ENCODE results near the gene CCDC142. TPM values are rescaled to one million over a fixed set of nuclear protein-coding genes. Genes with fewer than 3 reads are reported as not detected.
"Not testable (repeated sequence)": the region's sequence is repeated elsewhere in the genome, so short reads cannot be mapped to it uniquely, and the experiment has no call there.

Gene CCDC142
- total RNA-seq, 1 experiment from 2014 or later = 10.7 TPM

GRCh38 chr2:74481431-74481830, 1.4 kb downstream of the CCDC142 start:
- no peak for DNase-seq (ENCODE audit: low read depth)
- in situ Hi-C loops (cut with HindIII; ENCODE audit: low pct_unique_long_range_greater_than_20kb, low sequenced_read_pairs) = no loop called here

DNA sequence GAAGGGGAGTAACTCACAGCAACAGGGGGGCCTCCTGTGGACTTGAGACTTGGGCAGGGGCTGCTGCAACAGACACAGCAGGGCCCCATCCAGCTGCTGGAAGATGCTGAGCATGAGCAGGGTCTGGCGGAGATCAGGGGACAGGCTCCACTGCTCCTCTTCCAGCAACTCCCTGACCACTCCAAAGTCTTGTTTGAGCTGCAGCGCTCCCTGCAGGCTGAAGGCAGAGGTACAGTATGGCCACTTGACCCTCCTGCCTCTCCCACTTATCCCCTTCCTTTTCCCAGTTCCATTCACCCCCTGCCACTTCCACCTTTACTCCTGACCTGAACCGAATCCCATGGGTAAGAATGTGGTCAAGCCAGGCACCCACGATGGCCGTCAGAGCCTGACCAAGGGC, 7.9 kb downstream of the CCDC142 start:
- in situ Hi-C loops (cut with HindIII; ENCODE audit: low pct_unique_long_range_greater_than_20kb, low sequenced_read_pairs) = no loop called here
- no peak for DNase-seq (ENCODE audit: low read depth)

- DNase-seq (ENCODE audit: low read depth) = no peak
- in situ Hi-C loops (cut with HindIII; ENCODE audit: low pct_unique_long_range_greater_than_20kb, low sequenced_read_pairs) = no loop called here
Measured at GRCh38 chr2:74474481-74474880, 8.3 kb downstream of the CCDC142 start.

- in situ Hi-C loops (cut with HindIII; ENCODE audit: low pct_unique_long_range_greater_than_20kb, low sequenced_read_pairs) = no loop called here
- no peak for DNase-seq (ENCODE audit: low read depth)
Measured at GRCh38 chr2:74472945-74473258, 9.9 kb downstream of the CCDC142 start.

DNA sequence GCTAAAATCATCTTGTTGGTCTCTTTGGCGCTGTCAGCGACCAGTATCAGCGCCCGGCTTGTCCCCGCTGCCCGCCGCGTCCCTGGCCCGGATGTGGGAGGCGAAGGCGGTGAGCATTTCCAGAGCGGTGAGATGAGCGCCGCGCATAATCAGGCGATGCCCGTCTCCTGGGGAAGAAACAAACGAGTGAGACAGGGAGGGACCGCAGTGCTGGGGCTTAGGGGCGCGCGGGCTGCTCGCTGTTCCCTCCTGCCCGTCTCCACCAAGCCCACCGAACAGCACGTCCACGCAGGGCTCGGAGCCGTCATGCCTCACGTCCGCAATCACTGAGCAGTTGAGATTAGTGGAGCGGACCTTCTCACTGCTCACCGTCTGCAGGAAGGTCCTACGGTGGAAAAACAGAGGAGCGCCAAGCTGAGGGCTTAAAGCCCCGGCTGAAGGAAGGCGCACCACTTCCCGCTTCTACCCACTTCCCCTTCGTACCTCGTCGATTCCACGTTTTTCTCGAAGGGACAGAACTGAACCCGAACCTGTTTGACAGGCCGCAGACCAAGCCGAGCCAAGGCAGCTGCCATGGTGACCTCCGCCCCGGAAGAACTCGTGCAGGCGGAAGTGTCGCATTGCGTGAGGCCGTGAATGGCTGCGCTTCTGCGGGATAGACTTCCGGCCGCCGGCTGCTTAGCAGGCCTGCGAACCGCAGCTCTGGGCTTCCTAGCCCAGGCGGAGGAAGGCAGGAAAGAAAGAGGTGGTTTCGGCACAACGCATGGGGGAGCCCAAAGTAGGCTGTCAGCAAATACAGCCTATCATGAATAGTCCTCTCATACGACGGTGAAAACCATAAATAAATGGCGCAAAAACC, 10.5 kb downstream of the CCDC142 start, which contains the start of gene MRPL53:
TSS of gene MRPL53 (minus strand) at position 595 of the 859 bp plus-strand sequence. CDS start at position 575, 20 bp downstream.
- in situ Hi-C loops (cut with HindIII; ENCODE audit: low pct_unique_long_range_greater_than_20kb, low sequenced_read_pairs) = no loop called here
- DNase-seq (ENCODE audit: low read depth) = peak; percentile 88

DNA sequence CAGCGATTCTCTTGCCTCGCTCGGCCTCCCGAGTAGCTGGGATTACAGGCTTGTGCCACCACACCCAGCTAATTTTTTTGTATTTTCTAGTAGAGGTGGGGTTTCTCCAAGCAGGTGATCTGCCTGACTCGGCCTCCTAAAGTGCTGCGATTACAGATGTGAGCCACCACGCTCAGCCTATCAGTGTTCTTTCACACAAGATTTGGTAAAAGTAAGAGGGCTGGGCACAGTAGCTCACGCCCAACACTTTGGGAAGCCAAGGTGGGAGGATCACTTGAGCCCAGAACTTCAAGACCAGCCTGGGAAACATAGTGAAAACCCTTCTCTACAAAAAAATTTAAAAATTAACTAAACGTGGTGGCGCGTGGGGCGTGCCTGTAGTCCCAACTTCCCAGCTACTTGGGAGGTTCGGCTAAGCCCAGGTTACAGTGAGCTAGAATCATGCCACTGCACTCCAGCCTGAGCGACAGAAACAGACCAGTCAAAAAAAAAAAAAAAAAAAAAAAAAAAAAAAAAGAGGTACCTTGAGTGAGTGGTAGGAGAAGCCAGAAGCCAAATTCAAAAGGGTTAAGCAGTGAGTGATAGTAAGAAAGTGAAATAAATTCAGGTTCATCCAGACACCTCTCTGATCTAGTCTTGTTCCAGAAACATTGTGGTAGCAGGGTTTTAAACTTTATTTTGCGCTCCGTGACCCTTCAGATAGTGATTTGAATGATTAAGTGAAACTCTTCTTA, 11.3 kb downstream of the CCDC142 start:
- in situ Hi-C loops (cut with HindIII; ENCODE audit: low pct_unique_long_range_greater_than_20kb, low sequenced_read_pairs) = no loop called here

DNA sequence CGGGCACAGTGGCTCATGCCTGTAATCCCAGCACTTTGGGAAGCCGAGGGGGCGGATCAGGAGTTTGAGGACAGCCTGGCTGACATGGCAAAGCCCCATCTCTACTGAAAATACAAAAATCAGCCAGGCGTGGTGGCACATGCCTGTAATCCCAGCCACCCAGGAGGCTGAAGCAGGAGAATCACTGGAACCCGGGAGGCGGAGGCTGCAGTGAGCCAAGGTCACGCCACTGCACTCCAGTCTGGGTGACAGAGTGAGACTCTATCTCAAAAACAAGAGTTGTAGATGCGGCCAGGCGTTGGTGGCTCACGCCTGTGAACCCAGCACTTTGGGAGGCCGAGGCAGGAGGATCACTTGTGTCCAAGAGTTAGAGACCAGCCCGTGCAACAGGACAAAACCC, 12.1 kb downstream of the CCDC142 start:
- not testable (repeated sequence) for DNase-seq (ENCODE audit: low read depth)

More for the DNA sequence above, 11.3 kb downstream of the CCDC142 start:
- peak; percentile 47 for DNase-seq (ENCODE audit: low read depth)

GRCh38 chr2:74464406-74464805, 18.4 kb downstream of the CCDC142 start:
- in situ Hi-C loops (cut with HindIII; ENCODE audit: low pct_unique_long_range_greater_than_20kb, low sequenced_read_pairs) = no loop called here
- no peak for DNase-seq (ENCODE audit: low read depth)

More for the DNA sequence above, 12.1 kb downstream of the CCDC142 start:
- in situ Hi-C loops (cut with HindIII; ENCODE audit: low pct_unique_long_range_greater_than_20kb, low sequenced_read_pairs) = not testable (repeated sequence)

DNA sequence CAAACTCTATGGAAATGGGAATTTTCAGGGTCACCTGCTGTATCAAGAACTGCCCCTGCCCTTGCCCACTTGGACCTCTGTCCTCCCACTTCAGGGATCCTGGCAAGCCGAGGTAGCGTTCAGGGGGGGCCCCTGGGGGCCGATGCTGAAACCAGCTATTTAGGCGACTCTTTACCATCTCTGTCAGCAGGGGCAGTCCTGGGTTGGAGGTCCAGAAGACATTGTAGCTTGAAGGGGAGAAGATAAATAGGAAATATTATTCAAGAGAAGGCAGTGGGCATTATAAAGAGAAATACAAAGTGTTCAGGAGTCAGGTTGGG, 20.1 kb downstream of the CCDC142 start:
- in situ Hi-C loops (cut with HindIII; ENCODE audit: low pct_unique_long_range_greater_than_20kb, low sequenced_read_pairs) = no loop called here
- no peak for DNase-seq (ENCODE audit: low read depth)

DNA sequence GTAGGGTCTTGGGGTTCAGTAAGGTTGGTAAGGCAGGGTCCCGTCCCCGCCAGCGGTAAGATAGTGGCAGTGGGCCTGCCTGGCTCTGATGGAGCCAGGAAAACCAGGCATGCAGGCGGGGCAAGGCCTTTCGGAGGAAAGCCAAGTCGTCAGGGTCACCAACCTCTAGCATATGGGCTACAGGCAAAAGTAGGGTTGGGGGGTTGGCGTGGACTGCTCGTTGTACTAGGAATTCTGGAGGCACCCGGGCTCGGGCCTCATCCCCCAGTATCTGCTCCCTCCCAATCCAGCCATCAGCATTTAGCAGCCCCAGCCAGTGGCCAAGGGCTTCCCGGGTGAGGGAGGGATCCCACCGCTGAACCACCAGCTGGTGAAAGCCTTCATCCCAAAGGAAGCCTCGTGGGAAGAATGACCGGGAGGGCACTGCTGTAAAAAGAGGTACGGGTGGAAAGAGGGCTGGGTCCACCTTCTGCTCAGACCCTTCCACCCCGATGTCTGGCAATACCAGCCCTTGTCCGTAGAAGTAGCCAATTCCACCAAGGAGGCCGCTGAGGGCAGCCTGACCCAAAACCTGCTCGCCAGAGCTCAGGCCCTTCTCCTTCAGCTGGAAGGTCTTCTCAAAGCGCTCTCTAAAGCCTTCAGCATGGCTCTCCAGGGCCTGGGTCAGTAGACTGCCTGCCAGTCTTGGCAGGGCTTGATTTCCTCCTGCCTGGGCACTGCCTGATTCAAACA, 20.6 kb downstream of the CCDC142 start:
- in situ Hi-C loops (cut with HindIII; ENCODE audit: low pct_unique_long_range_greater_than_20kb, low sequenced_read_pairs) = no loop called here
- no peak for DNase-seq (ENCODE audit: low read depth)

- in situ Hi-C loops (cut with HindIII; ENCODE audit: low pct_unique_long_range_greater_than_20kb, low sequenced_read_pairs) = no loop called here
- no peak for DNase-seq (ENCODE audit: low read depth)
Measured at GRCh38 chr2:74461187-74462053, 21.4 kb downstream of the CCDC142 start.

GRCh38 chr2:74460187-74460586, 22.6 kb downstream of the CCDC142 start:
- in situ Hi-C loops (cut with HindIII; ENCODE audit: low pct_unique_long_range_greater_than_20kb, low sequenced_read_pairs); DNase-seq (ENCODE audit: low read depth): not testable (repeated sequence)

GRCh38 chr2:74459503-74460118, 23.2 kb downstream of the CCDC142 start:
- in situ Hi-C loops (cut with HindIII; ENCODE audit: low pct_unique_long_range_greater_than_20kb, low sequenced_read_pairs); DNase-seq (ENCODE audit: low read depth): not testable (repeated sequence)

DNA sequence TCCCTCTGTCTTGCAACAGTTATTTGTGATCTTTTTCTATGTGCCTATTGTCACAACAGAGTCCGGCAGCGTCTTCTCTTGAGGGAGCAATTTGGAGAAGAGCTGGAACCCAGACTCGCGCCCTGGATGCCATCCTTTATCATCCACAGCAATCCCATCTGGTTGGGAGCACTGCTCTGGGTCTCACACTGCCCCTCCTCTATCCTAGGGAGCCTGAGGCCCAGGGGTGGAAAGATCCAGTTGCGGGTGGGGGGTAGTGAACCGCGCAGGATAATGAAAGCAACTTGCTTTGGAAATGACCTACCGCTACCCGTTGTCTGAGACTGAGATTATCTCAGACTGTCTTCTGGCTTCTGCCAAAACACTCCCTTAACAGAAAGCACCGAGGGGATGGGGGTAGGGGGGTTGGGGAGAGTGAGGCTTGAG, 23.8 kb downstream of the CCDC142 start:
- in situ Hi-C loops (cut with HindIII; ENCODE audit: low pct_unique_long_range_greater_than_20kb, low sequenced_read_pairs) = no loop called here

GRCh38 chr2:74458132-74458937, 24.5 kb downstream of the CCDC142 start, which contains the start of gene WBP1:
WBP1 (plus strand) TSS chr2:74458438; CDS start chr2:74458603, 165 bp downstream.
- DNase-seq (ENCODE audit: low read depth) = peak; percentile 100
- in situ Hi-C loops (cut with HindIII; ENCODE audit: low pct_unique_long_range_greater_than_20kb, low sequenced_read_pairs) = no loop called here

More for the DNA sequence above, 23.8 kb downstream of the CCDC142 start:
- DNase-seq (ENCODE audit: low read depth) = no peak

GRCh38 chr2:74457549-74458131, 25.2 kb downstream of the CCDC142 start:
- in situ Hi-C loops (cut with HindIII; ENCODE audit: low pct_unique_long_range_greater_than_20kb, low sequenced_read_pairs) = no loop called here
- no peak for DNase-seq (ENCODE audit: low read depth)

Data from Caki2 (cell line).